ENCODE results near the gene ARSB.

GRCh38 chr5:78984439-78985115, 533 bp downstream of the ARSB start:
- TF ChIP-seq CTCF (IDR thresholded peaks at IDR 0.05; ENCODE audit: low read length) (peak; percentile 17), EZH2 (optimal IDR thresholded peaks at IDR 0.05; ENCODE audit: low read depth, low read length) (no peak), EZH2phosphoT487 (IDR thresholded peaks at IDR 0.05; ENCODE audit: low read length) (no peak)
